ENCODE results near the gene RPRD1B.

GRCh38 chr20:38049800-38050199, 16.3 kb downstream of the RPRD1B start:
- no peak for TF ChIP-seq POLR2A (IDR thresholded peaks at IDR 0.05)
- TF ChIP-seq, protein P1, sequence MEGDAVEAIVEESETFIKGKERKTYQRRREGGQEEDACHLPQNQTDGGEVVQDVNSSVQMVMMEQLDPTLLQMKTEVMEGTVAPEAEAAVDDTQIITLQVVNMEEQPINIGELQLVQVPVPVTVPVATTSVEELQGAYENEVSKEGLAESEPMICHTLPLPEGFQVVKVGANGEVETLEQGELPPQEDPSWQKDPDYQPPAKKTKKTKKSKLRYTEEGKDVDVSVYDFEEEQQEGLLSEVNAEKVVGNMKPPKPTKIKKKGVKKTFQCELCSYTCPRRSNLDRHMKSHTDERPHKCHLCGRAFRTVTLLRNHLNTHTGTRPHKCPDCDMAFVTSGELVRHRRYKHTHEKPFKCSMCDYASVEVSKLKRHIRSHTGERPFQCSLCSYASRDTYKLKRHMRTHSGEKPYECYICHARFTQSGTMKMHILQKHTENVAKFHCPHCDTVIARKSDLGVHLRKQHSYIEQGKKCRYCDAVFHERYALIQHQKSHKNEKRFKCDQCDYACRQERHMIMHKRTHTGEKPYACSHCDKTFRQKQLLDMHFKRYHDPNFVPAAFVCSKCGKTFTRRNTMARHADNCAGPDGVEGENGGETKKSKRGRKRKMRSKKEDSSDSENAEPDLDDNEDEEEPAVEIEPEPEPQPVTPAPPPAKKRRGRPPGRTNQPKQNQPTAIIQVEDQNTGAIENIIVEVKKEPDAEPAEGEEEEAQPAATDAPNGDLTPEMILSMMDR (IDR thresholded peaks at IDR 0.05), result no peak

All from Peyer's patch (tissue), 4 donors.